Large intestine (tissue), 3 donors: ENCODE results near the gene ASIC4. TPM values are rescaled to one million over a fixed set of nuclear protein-coding genes. Genes with fewer than 3 reads are reported as not detected.

ENCODE experiments used
- DNase-seq, 2 donors: peaks; one replicate each; pipeline versions ENCODE4 v3.0.0 to v3.0.0-alpha.2; 2013
- H3K27ac ChIP-seq: one replicate; pipeline ENCODE4 v1.5.1; 2013; ENCODE audit warnings: low read length
- H3K27me3 ChIP-seq: 2 replicates; pipeline ENCODE4 v1.6.1; 2013; ENCODE audit warnings: low read length; ENCODE audit not compliant: control insufficient read depth, insufficient read depth
- H3K36me3 ChIP-seq: 2 replicates; pipeline ENCODE4 v1.6.1; 2013; ENCODE audit warnings: low read length; ENCODE audit not compliant: control insufficient read depth, insufficient read depth
- H3K4me1 ChIP-seq: one replicate; pipeline ENCODE4 v1.6.1; 2013; ENCODE audit warnings: low read length; ENCODE audit not compliant: control insufficient read depth, insufficient read depth
- H3K4me3 ChIP-seq: one replicate; pipeline ENCODE4 v1.5.1; 2013; ENCODE audit warnings: low read length
- H3K9me3 ChIP-seq: one replicate; pipeline ENCODE4 v1.6.1; 2013; ENCODE audit warnings: mild to moderate bottlenecking, low read depth, low read length, moderate library complexity; ENCODE audit not compliant: control insufficient read depth
- WGBS: methylation state at CpG from one replicate; pipeline ENCODE4 v1.1.5; 2013; ENCODE audit warnings: low lambda C conversion rate; ENCODE audit not compliant: insufficient coverage; 5-methylcytosine and 5-hydroxymethylcytosine counted together
- polyA plus RNA-seq: library from polyadenylated mRNA; unstranded; fragments of 120-200 nt; gene quantifications from one replicate; pipeline ENCODE4 v1.2.1, GENCODE V29; 2013

ASIC4 gene
- polyA plus RNA-seq, 1 donor, result 1.1 TPM

DNA sequence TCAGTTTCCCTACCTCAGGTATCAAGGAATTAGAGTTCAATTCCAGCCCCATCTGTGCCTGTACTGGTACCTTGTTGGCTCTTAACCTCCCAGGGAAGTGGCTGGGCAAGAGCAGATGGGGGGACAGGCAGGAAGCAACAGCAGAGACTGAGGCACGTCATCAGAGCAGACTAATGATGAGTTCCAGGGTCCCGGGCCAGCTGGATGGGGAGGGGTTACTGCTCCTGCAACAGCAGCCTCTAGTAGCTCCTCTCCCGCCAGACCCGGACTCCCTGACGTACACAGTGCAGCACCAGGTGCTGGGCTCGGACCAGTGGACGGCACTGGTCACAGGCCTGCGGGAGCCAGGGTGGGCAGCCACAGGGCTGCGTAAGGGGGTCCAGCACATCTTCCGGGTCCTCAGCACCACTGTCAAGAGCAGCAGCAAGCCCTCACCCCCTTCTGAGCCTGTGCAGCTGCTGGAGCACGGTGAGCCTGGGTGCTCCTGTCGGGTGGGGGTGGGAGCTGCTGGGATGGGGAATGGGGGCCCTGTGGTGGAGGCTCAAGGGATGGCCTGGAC lies 41.6 kb upstream of the ASIC4 start:
- no CpG with 5 or more reads among the region's 12 CpGs for WGBS
- peaks cover 5% of the 10 kb centered on the region for H3K4me1 ChIP-seq
- H3K9me3 ChIP-seq, result no peaks in the 10 kb centered on the region
- no peak for DNase-seq
- H3K27me3 ChIP-seq, result no peaks in the 10 kb centered on the region
- peaks cover 3% of the 10 kb centered on the region for H3K36me3 ChIP-seq
- H3K4me3 ChIP-seq, result no peak overlapping the region
- no peak overlapping the region for H3K27ac ChIP-seq

DNA sequence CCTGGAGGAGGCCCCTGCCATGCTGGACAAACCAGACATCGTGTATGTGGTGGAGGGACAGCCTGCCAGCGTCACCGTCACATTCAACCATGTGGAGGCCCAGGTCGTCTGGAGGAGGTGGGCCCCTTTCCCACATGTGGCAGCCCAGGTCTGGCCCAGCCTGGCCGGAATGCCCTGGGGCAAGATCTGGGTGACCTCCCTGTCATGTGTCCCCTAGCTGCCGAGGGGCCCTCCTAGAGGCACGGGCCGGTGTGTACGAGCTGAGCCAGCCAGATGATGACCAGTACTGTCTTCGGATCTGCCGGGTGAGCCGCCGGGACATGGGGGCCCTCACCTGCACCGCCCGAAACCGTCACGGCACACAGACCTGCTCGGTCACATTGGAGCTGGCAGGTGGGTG lies 40.8 kb upstream of the ASIC4 start:
- Histone ChIP-seq H3K27ac (no peak overlapping the region), H3K36me3 (peaks cover 3% of the 10 kb centered on the region), H3K27me3 (no peaks in the 10 kb centered on the region), H3K4me3 (no peak overlapping the region), H3K9me3 (no peaks in the 10 kb centered on the region), H3K4me1 (peaks cover 5% of the 10 kb centered on the region)
- DNase-seq, result no peak
- no CpG with 5 or more reads among the region's 18 CpGs for WGBS

DNA sequence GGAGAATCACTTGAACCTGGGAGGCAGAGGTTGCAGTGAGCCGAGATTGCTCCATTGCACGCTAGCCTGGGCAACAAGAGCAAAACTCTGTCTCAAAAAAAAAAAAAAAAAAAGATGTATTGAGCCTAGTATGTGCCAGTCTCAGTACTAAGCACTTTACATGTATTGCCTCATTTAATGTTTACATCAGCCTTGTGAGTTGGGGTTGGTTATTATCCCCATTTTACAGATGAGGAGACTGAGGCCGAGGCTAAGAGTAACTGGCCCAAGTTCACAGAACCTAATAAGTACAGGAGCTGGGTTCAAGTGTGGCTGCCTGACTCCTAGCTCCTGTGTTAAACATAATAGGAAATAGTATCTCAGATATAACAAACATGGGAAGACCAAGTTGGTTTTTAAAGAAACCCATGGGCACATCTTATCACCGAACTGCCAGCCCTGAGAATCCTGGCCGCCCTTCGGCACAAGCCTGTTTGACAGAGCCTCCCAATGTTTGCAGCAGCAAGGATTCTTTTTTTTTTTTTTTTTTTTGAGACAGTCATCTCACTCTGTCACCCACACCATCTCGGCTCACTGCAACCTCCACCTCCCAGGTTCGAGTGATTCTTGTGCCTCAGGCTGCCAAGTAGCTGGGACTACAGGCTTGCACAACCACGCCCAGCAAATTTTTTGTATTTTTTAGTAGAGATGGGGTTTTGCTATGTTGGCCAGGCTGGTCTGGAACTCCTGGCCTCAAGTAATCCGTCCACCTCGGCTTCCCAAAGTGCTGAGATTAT lies 39.8 kb upstream of the ASIC4 start:
- whole genome bisulfite sequencing, result no CpG with 5 or more reads among the region's 11 CpGs
- DNase-seq, result no peak
- Histone ChIP-seq H3K36me3 (peaks cover 3% of the 10 kb centered on the region), H3K4me1 (peaks cover 5% of the 10 kb centered on the region), H3K27me3 (no peaks in the 10 kb centered on the region), H3K4me3 (no peak overlapping the region), H3K27ac (no peak overlapping the region), H3K9me3 (no peaks in the 10 kb centered on the region)

DNA sequence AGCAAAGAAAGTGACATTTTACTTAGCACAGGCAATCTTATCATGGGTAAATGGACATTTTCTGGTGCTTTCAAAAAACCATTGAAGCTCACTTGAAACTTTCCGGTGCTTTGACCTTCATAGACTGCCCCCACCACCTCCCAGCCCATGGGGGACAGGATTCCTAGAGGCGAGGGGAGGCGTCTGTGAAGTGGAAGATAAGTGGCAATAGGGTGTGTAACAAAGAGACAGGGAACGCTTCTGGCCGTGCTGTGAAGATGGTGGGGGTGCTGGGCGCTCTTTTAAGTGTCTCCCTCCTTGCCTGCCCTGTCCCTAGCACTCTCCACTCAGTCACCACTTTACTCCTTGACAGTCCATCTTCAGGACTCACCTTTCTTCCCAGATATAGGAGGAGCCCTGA lies 39.0 kb upstream of the ASIC4 start:
- WGBS, result no CpG with 5 or more reads among the region's 6 CpGs
- Histone ChIP-seq H3K36me3 (peaks cover 5% of the 10 kb centered on the region), H3K9me3 (no peaks in the 10 kb centered on the region), H3K4me1 (peaks cover 5% of the 10 kb centered on the region), H3K27ac (no peak overlapping the region), H3K27me3 (no peaks in the 10 kb centered on the region), H3K4me3 (no peak overlapping the region)
- DNase-seq, result no peak

GRCh38 chr2:219475697-219476651 lies 38.3 kb upstream of the ASIC4 start:
- Histone ChIP-seq H3K27ac (no peak overlapping the region), H3K4me3 (no peak overlapping the region), H3K36me3 (peaks cover 5% of the 10 kb centered on the region), H3K27me3 (no peaks in the 10 kb centered on the region), H3K4me1 (peaks cover 5% of the 10 kb centered on the region), H3K9me3 (no peaks in the 10 kb centered on the region)
- DNase-seq, result peak; percentile 57 to 62
- no CpG with 5 or more reads among the region's 14 CpGs for WGBS

GRCh38 chr2:219476652-219477151 lies 37.6 kb upstream of the ASIC4 start:
- Histone ChIP-seq H3K27me3 (peaks cover under 1% of the 10 kb centered on the region), H3K9me3 (no peaks in the 10 kb centered on the region), H3K4me3 (no peak overlapping the region), H3K27ac (no peak overlapping the region), H3K4me1 (peaks cover 5% of the 10 kb centered on the region), H3K36me3 (peaks cover 5% of the 10 kb centered on the region)
- no peak for DNase-seq
- WGBS, result no CpG with 5 or more reads among the region's 16 CpGs

GRCh38 chr2:219477179-219477578 lies 37.1 kb upstream of the ASIC4 start:
- no peak for DNase-seq
- WGBS, result no CpG with 5 or more reads among the region's 13 CpGs
- Histone ChIP-seq H3K36me3 (peaks cover 5% of the 10 kb centered on the region), H3K4me3 (no peak overlapping the region), H3K4me1 (peaks cover 5% of the 10 kb centered on the region), H3K27ac (no peak overlapping the region), H3K27me3 (peaks cover 4% of the 10 kb centered on the region), H3K9me3 (no peaks in the 10 kb centered on the region)

DNA sequence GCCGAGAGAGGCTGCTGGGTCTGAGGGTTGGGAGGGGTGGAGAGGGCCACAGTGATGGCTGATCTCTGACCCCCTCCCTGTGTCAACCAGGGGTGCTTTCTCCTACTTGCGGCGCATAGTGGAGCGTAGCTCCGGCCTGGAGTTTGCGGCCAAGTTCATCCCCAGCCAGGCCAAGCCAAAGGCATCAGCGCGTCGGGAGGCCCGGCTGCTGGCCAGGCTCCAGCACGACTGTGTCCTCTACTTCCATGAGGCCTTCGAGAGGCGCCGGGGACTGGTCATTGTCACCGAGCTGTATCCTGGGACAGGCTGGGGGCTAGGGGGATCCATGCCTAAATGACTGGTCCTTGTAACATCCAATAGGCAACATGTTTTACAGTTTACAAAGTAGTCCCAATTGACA lies 36.5 kb upstream of the ASIC4 start:
- Histone ChIP-seq H3K4me1 (peaks cover 11% of the 10 kb centered on the region), H3K4me3 (no peak overlapping the region), H3K9me3 (no peaks in the 10 kb centered on the region), H3K27ac (no peak overlapping the region), H3K36me3 (peaks cover 5% of the 10 kb centered on the region), H3K27me3 (peaks cover 11% of the 10 kb centered on the region)
- no CpG with 5 or more reads among the region's 15 CpGs for WGBS
- no peak for DNase-seq

GRCh38 chr2:219478916-219479315 lies 35.4 kb upstream of the ASIC4 start:
- Histone ChIP-seq H3K9me3 (peaks cover 5% of the 10 kb centered on the region), H3K27me3 (peaks cover 20% of the 10 kb centered on the region), H3K36me3 (peaks cover 2% of the 10 kb centered on the region), H3K4me3 (no peak overlapping the region), H3K4me1 (peaks cover 18% of the 10 kb centered on the region), H3K27ac (no peak overlapping the region)
- no CpG with 5 or more reads among the region's 8 CpGs for WGBS
- no peak for DNase-seq

DNA sequence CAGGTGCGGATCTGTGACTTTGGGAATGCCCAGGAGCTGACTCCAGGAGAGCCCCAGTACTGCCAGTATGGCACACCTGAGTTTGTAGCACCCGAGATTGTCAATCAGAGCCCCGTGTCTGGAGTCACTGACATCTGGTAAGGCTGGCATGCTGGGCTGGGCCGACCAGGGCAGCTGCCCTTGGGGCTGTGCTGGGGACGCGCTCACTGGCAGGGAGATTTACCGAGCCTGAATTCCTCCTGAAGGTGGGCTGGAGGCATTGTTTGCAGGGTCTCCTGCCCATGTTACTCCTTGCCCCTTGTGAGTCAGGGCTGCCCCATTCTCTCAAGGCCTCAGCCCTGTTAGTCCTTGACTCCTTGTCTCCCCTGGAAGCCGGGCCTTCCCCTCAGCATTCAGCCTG lies 34.3 kb upstream of the ASIC4 start:
- Histone ChIP-seq H3K27me3 (peaks cover 31% of the 10 kb centered on the region), H3K4me1 (peaks cover 25% of the 10 kb centered on the region), H3K9me3 (peaks cover 11% of the 10 kb centered on the region), H3K4me3 (no peak overlapping the region), H3K36me3 (peaks cover 2% of the 10 kb centered on the region), H3K27ac (no peak overlapping the region)
- WGBS, result no CpG with 5 or more reads among the region's 8 CpGs
- DNase-seq, result no peak
